Tibial artery (tissue), 4 donors: Measurements from ENCODE around the gene MCAM.
A peak's percentile ranks its signal among the peaks of the same experiment; 100 is the strongest.

Experiments used
- DNase-seq, 2 donors: peaks; one replicate each; pipeline ENCODE4 v3.0.0-alpha.2; 2019
- H3K27ac ChIP-seq, 2 donors: fragments of 200-600 bp; sonication (generic) in 1 of 2; 1 replicate in 1 of 2; 2 replicates in 1 of 2; pipeline ENCODE4 v1.5.1; 2018 to 2019; ENCODE audit warnings: mild to moderate bottlenecking in 1 of 2
- H3K27me3 ChIP-seq, 2 donors: fragments of 200-600 bp; sonication (generic) in 1 of 2; one replicate each; pipeline versions ENCODE4 v1.5.1 to v1.6.0; 2016 to 2019
- H3K36me3 ChIP-seq, 3 donors: fragments of 200-600 bp; sonication (generic) in 2 of 3; one replicate each; pipeline ENCODE4 v1.5.1; 2016 to 2019; ENCODE audit warnings: mild to moderate bottlenecking in 2 of 3
- H3K4me1 ChIP-seq, 4 donors: fragments of 200-600 bp; sonication (generic) in 2 of 4; 1 replicate in 3 of 4; 2 replicates in 1 of 4; pipeline ENCODE4 v1.5.1; 2016 to 2019
- H3K4me3 ChIP-seq, 2 donors: fragments of 200-600 bp; sonication (generic) in 1 of 2; 1 replicate in 1 of 2; 2 replicates in 1 of 2; pipeline ENCODE4 v1.5.1; 2018 to 2019; ENCODE audit warnings: mild to moderate bottlenecking in 2 of 2
- H3K9me3 ChIP-seq, 3 donors: fragments of 200-600 bp; sonication (generic) in 1 of 3; one replicate each; pipeline ENCODE4 v1.5.1; 2016 to 2019
- CTCF ChIP-seq, 2 experiments: fragments of 200-600 bp in 1 of 2; fragments of 450-650 bp in 1 of 2; IDR thresholded peaks; one replicate each; pipeline ENCODE4 v1.5.1; 2017 to 2019; ENCODE audit warnings: antibody characterized with exemption in 2 of 2, mild to moderate bottlenecking in 1 of 2, moderate library complexity in 1 of 2
- intact Hi-C: fragments of 100-400 bp; cut with DNase I; formaldehyde crosslinking; loops from one replicate; pipeline ENCODE4 v1.15.0; 2023; ENCODE audit warnings: low total_unique reads

Gene MCAM

GRCh38 chr11:119299416-119299815, 17.5 kb downstream of the MCAM start:
- no peak for TF ChIP-seq CTCF (IDR thresholded peaks at IDR 0.05)
- DNase-seq, result no peak

DNA sequence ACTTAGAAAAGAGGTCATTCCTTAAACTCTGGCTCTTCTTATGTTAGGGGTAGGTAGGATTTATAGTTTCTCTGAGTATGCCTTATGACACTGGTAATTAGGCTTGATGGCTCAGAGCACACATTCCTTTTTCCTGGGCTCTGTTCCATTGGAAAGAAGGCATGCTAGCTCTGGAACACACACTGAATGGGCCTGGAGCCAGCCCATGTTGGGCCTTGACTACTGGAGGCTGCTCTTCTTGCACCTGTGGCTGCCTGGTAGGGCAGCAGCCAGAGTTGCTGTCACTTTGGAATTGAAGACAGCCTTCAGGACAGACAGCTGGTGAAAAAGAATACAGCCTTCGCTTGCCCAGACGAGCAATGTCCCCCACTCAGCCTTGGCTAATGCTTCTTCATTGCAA, 18.2 kb downstream of the MCAM start:
- Histone ChIP-seq H3K4me3 (no peak overlapping the region), H3K36me3 (peaks cover 16 to 71% (median 58%) of the 10 kb centered on the region in 3 donors), H3K27me3 (no peaks in the 10 kb centered on the region), H3K4me1 (peaks cover 0 to 23% (median 13%) of the 10 kb centered on the region in 4 donors), H3K27ac (peak overlapping the region; percentile 2 to 56), H3K9me3 (no peaks in the 10 kb centered on the region)
- no peak for TF ChIP-seq CTCF (IDR thresholded peaks at IDR 0.05)
- intact Hi-C loops, result no loop called here
- DNase-seq, result no peak

More at GRCh38 chr11:119299416-119299815, 17.5 kb downstream of the MCAM start:
- H3K36me3 ChIP-seq, result peaks cover 16 to 77% (median 63%) of the 10 kb centered on the region in 3 donors
- H3K27me3 ChIP-seq, result no peaks in the 10 kb centered on the region
- H3K27ac ChIP-seq, result peak overlapping the region in 1 of 2 donors; percentile 4
- peaks cover 0 to 23% (median 13%) of the 10 kb centered on the region in 4 donors for H3K4me1 ChIP-seq
- intact Hi-C loops, result no loop called here
- no peak overlapping the region for H3K4me3 ChIP-seq
- no peaks in the 10 kb centered on the region for H3K9me3 ChIP-seq

DNA sequence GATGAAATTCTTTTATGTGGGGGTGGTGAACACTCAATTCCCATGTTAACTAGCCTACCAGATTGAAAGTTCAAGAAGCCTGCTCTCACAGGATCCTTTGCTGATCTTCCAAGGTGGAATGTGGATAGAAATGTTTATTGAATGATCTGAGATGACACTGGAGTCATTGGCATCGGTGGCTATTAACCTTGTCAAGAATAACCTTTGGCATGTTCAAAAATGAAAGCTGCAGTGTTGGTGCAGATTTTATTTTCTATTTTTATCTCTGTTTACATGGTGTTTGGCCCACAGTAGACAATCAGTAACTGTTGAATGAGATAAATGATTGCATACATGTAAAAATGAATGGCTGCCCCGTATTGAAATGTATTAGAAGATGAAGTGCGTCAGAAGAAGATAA, 19.0 kb downstream of the MCAM start:
- no peaks in the 10 kb centered on the region for H3K9me3 ChIP-seq
- H3K27ac ChIP-seq, result peak overlapping the region; percentile 2 to 56
- no peak for TF ChIP-seq CTCF (IDR thresholded peaks at IDR 0.05)
- no peak overlapping the region for H3K4me3 ChIP-seq
- peaks cover 0 to 23% (median 13%) of the 10 kb centered on the region in 4 donors for H3K4me1 ChIP-seq
- H3K36me3 ChIP-seq, result peaks cover 12 to 68% (median 54%) of the 10 kb centered on the region in 3 donors
- H3K27me3 ChIP-seq, result no peaks in the 10 kb centered on the region
- intact Hi-C loops, result no loop called here
- no peak for DNase-seq

GRCh38 chr11:119295178-119295577, 21.8 kb downstream of the MCAM start:
- no peak overlapping the region for H3K27ac ChIP-seq
- peaks cover 0 to 7% (median 0%) of the 10 kb centered on the region in 3 donors for H3K9me3 ChIP-seq
- peak in 1 of 2 experiments; percentile 5 for TF ChIP-seq CTCF (IDR thresholded peaks at IDR 0.05)
- peaks cover 22 to 60% (median 48%) of the 10 kb centered on the region in 3 donors for H3K36me3 ChIP-seq
- intact Hi-C loops, result no loop called here
- no peak for DNase-seq
- H3K4me1 ChIP-seq, result peaks cover 0 to 18% (median 13%) of the 10 kb centered on the region in 4 donors
- no peaks in the 10 kb centered on the region for H3K27me3 ChIP-seq
- no peak overlapping the region for H3K4me3 ChIP-seq

- peaks cover 14 to 56% (median 41%) of the 10 kb centered on the region in 3 donors for H3K36me3 ChIP-seq
- TF ChIP-seq CTCF (IDR thresholded peaks at IDR 0.05), result no peak
- H3K27ac ChIP-seq, result no peak overlapping the region
- H3K4me3 ChIP-seq, result no peak overlapping the region
- DNase-seq, result no peak
- H3K27me3 ChIP-seq, result no peaks in the 10 kb centered on the region
- H3K4me1 ChIP-seq, result peaks cover 0 to 9% (median 7%) of the 10 kb centered on the region in 4 donors
- peaks cover 0 to 7% (median 0%) of the 10 kb centered on the region in 3 donors for H3K9me3 ChIP-seq
- intact Hi-C loops, result no loop called here
Measured at GRCh38 chr11:119293461-119293860, 23.5 kb downstream of the MCAM start.
